Measurements from ENCODE around the gene ANKRD65. TPM values are rescaled to one million over a fixed set of nuclear protein-coding genes. Genes with fewer than 3 reads are reported as not detected.
"Not testable (repeated sequence)": the region's sequence is repeated elsewhere in the genome, so short reads cannot be mapped to it uniquely, and the experiment has no call there.

The ANKRD65 gene
- polyA plus RNA-seq, 2 donors, result 10.6 to 12.4 TPM

GRCh38 chr1:1418464-1419362 lies 2.4 kb downstream of the ANKRD65 start:
- H3K9me3 ChIP-seq (ENCODE audit: control insufficient read depth in 2 of 2, insufficient read depth in 1 of 2, low read depth in 1 of 2, low read length in 1 of 2), result no peaks in the 10 kb centered on the region
- H3K4me3 ChIP-seq (ENCODE audit: low read depth in 1 of 2, low read length in 2 of 2), result no peak overlapping the region
- WGBS, 2 donors, result 60 to 68% methylated on average over 25 to 26 of the region's 26 CpGs
- no peaks in the 10 kb centered on the region for H3K36me3 ChIP-seq (ENCODE audit: control insufficient read depth in 2 of 2, insufficient read depth in 2 of 2, low read length in 1 of 2)
- H3K27ac ChIP-seq (ENCODE audit: low read depth in 2 of 2, low read length in 1 of 2), result peak overlapping the region; percentile 81 to 87
- peaks cover 18 to 23% of the 10 kb centered on the region in 2 donors for H3K4me1 ChIP-seq (ENCODE audit: control insufficient read depth in 2 of 2, insufficient read depth in 2 of 2, low read length in 1 of 2)
- no peaks in the 10 kb centered on the region for H3K27me3 ChIP-seq (ENCODE audit: control insufficient read depth in 1 of 2, insufficient read depth in 2 of 2, low read length in 2 of 2)

- H3K4me1 ChIP-seq (ENCODE audit: control insufficient read depth in 2 of 2, insufficient read depth in 2 of 2, low read length in 1 of 2), result peaks cover 18 to 23% of the 10 kb centered on the region in 2 donors
- not testable (repeated sequence) for H3K9me3 ChIP-seq (ENCODE audit: control insufficient read depth in 2 of 2, insufficient read depth in 1 of 2, low read depth in 1 of 2, low read length in 1 of 2); H3K4me3 ChIP-seq (ENCODE audit: low read depth in 1 of 2, low read length in 2 of 2); H3K27me3 ChIP-seq (ENCODE audit: control insufficient read depth in 1 of 2, insufficient read depth in 2 of 2, low read length in 2 of 2); H3K36me3 ChIP-seq (ENCODE audit: control insufficient read depth in 2 of 2, insufficient read depth in 2 of 2, low read length in 1 of 2)
- 50 to 56% methylated on average over 25 of the region's 25 CpGs for WGBS, 2 donors
- peak overlapping the region; percentile 81 to 87 for H3K27ac ChIP-seq (ENCODE audit: low read depth in 2 of 2, low read length in 1 of 2)
Measured at GRCh38 chr1:1417825-1418463, 3.1 kb downstream of the ANKRD65 start.

GRCh38 chr1:1417396-1417795 lies 3.7 kb downstream of the ANKRD65 start:
- Histone ChIP-seq H3K4me1 (ENCODE audit: control insufficient read depth in 2 of 2, insufficient read depth in 2 of 2, low read length in 1 of 2) (peaks cover 16 to 23% of the 10 kb centered on the region in 2 donors), H3K27ac (ENCODE audit: low read depth in 2 of 2, low read length in 1 of 2) (peak overlapping the region; percentile 74 to 87)
- not testable (repeated sequence) for H3K4me3 ChIP-seq (ENCODE audit: low read depth in 1 of 2, low read length in 2 of 2); H3K36me3 ChIP-seq (ENCODE audit: control insufficient read depth in 2 of 2, insufficient read depth in 2 of 2, low read length in 1 of 2); H3K27me3 ChIP-seq (ENCODE audit: control insufficient read depth in 1 of 2, insufficient read depth in 2 of 2, low read length in 2 of 2); H3K9me3 ChIP-seq (ENCODE audit: control insufficient read depth in 2 of 2, insufficient read depth in 1 of 2, low read depth in 1 of 2, low read length in 1 of 2)
- 49 to 58% methylated on average over 5 of the region's 5 CpGs for WGBS, 2 donors

GRCh38 chr1:1415751-1416150 lies 5.3 kb downstream of the ANKRD65 start:
- peaks cover 5 to 14% of the 10 kb centered on the region in 2 donors for H3K4me1 ChIP-seq (ENCODE audit: control insufficient read depth in 2 of 2, insufficient read depth in 2 of 2, low read length in 1 of 2)
- H3K27me3 ChIP-seq (ENCODE audit: control insufficient read depth in 1 of 2, insufficient read depth in 2 of 2, low read length in 2 of 2), result no peaks in the 10 kb centered on the region
- H3K27ac ChIP-seq (ENCODE audit: low read depth in 2 of 2, low read length in 1 of 2), result no peak overlapping the region
- 84 to 88% methylated on average over 13 of the region's 13 CpGs for WGBS, 2 donors
- H3K4me3 ChIP-seq (ENCODE audit: low read depth in 1 of 2, low read length in 2 of 2), result no peak overlapping the region
- no peaks in the 10 kb centered on the region for H3K9me3 ChIP-seq (ENCODE audit: control insufficient read depth in 2 of 2, insufficient read depth in 1 of 2, low read depth in 1 of 2, low read length in 1 of 2)
- no peaks in the 10 kb centered on the region for H3K36me3 ChIP-seq (ENCODE audit: control insufficient read depth in 2 of 2, insufficient read depth in 2 of 2, low read length in 1 of 2)

- not testable (repeated sequence) for H3K4me3 ChIP-seq (ENCODE audit: low read depth in 1 of 2, low read length in 2 of 2); H3K27me3 ChIP-seq (ENCODE audit: control insufficient read depth in 1 of 2, insufficient read depth in 2 of 2, low read length in 2 of 2); H3K27ac ChIP-seq (ENCODE audit: low read depth in 2 of 2, low read length in 1 of 2); H3K36me3 ChIP-seq (ENCODE audit: control insufficient read depth in 2 of 2, insufficient read depth in 2 of 2, low read length in 1 of 2); H3K4me1 ChIP-seq (ENCODE audit: control insufficient read depth in 2 of 2, insufficient read depth in 2 of 2, low read length in 1 of 2); H3K9me3 ChIP-seq (ENCODE audit: control insufficient read depth in 2 of 2, insufficient read depth in 1 of 2, low read depth in 1 of 2, low read length in 1 of 2)
- 91 to 93% methylated on average over 11 of the region's 11 CpGs for WGBS, 2 donors
Measured at GRCh38 chr1:1412311-1412902, 8.7 kb downstream of the ANKRD65 start.

- Histone ChIP-seq H3K27ac (ENCODE audit: low read depth in 2 of 2, low read length in 1 of 2) (no peak overlapping the region), H3K4me1 (ENCODE audit: control insufficient read depth in 2 of 2, insufficient read depth in 2 of 2, low read length in 1 of 2) (peaks cover 2 to 4% of the 10 kb centered on the region in 2 donors)
- WGBS, 2 donors, result 94 to 97% methylated on average over 13 of the region's 13 CpGs
Measured at GRCh38 chr1:1411626-1412025, 9.4 kb downstream of the ANKRD65 start.

GRCh38 chr1:1410238-1410637 lies 10.8 kb downstream of the ANKRD65 start:
- 63 to 72% methylated on average over 8 of the region's 8 CpGs for WGBS, 2 donors

More at GRCh38 chr1:1411626-1412025, 9.4 kb downstream of the ANKRD65 start:
- Histone ChIP-seq H3K27me3 (ENCODE audit: control insufficient read depth in 1 of 2, insufficient read depth in 2 of 2, low read length in 2 of 2) (no peaks in the 10 kb centered on the region), H3K36me3 (ENCODE audit: control insufficient read depth in 2 of 2, insufficient read depth in 2 of 2, low read length in 1 of 2) (no peaks in the 10 kb centered on the region), H3K9me3 (ENCODE audit: control insufficient read depth in 2 of 2, insufficient read depth in 1 of 2, low read depth in 1 of 2, low read length in 1 of 2) (no peaks in the 10 kb centered on the region), H3K4me3 (ENCODE audit: low read depth in 1 of 2, low read length in 2 of 2) (no peak overlapping the region)

GRCh38 chr1:1407636-1408318 lies 13.3 kb downstream of the ANKRD65 start:
- H3K36me3 ChIP-seq (ENCODE audit: control insufficient read depth in 2 of 2, insufficient read depth in 2 of 2, low read length in 1 of 2), result peaks cover 3 to 13% of the 10 kb centered on the region in 2 donors
- no peaks in the 10 kb centered on the region for H3K27me3 ChIP-seq (ENCODE audit: control insufficient read depth in 1 of 2, insufficient read depth in 2 of 2, low read length in 2 of 2)
- H3K4me1 ChIP-seq (ENCODE audit: control insufficient read depth in 2 of 2, insufficient read depth in 2 of 2, low read length in 1 of 2), result peaks cover 6 to 9% of the 10 kb centered on the region in 2 donors
- H3K4me3 ChIP-seq (ENCODE audit: low read depth in 1 of 2, low read length in 2 of 2), result peak overlapping the region; percentile 95 to 96
- 10% methylated on average over 41 of the region's 41 CpGs for WGBS, 2 donors
- no peaks in the 10 kb centered on the region for H3K9me3 ChIP-seq (ENCODE audit: control insufficient read depth in 2 of 2, insufficient read depth in 1 of 2, low read depth in 1 of 2, low read length in 1 of 2)
- peak overlapping the region; percentile 90 to 92 for H3K27ac ChIP-seq (ENCODE audit: low read depth in 2 of 2, low read length in 1 of 2)

More at GRCh38 chr1:1410238-1410637, 10.8 kb downstream of the ANKRD65 start:
- H3K27me3 ChIP-seq (ENCODE audit: control insufficient read depth in 1 of 2, insufficient read depth in 2 of 2, low read length in 2 of 2); H3K9me3 ChIP-seq (ENCODE audit: control insufficient read depth in 2 of 2, insufficient read depth in 1 of 2, low read depth in 1 of 2, low read length in 1 of 2); H3K4me1 ChIP-seq (ENCODE audit: control insufficient read depth in 2 of 2, insufficient read depth in 2 of 2, low read length in 1 of 2); H3K36me3 ChIP-seq (ENCODE audit: control insufficient read depth in 2 of 2, insufficient read depth in 2 of 2, low read length in 1 of 2); H3K4me3 ChIP-seq (ENCODE audit: low read depth in 1 of 2, low read length in 2 of 2); H3K27ac ChIP-seq (ENCODE audit: low read depth in 2 of 2, low read length in 1 of 2): not testable (repeated sequence)
